HepG2 (cell line): Measurements from ENCODE around the gene NFE2L1. TPM values are rescaled to one million over a fixed set of nuclear protein-coding genes. Genes with fewer than 3 reads are reported as not detected.

Source experiments
- CTCF ChIP-seq: sonication (generic); formaldehyde crosslinking; IDR thresholded peaks from 2 replicates; pipeline ENCODE4 v1.5.0; 2020; ENCODE audit warnings: mild to moderate bottlenecking, missing genetic modification reagents, moderate library complexity
- DNMT1 ChIP-seq: sonication (generic); formaldehyde crosslinking; IDR thresholded peaks from 2 replicates; pipeline ENCODE4 v1.5.1; 2020; ENCODE audit warnings: mild to moderate bottlenecking, missing genetic modification reagents
- PCBP2 ChIP-seq: fragments of 200-400 bp; formaldehyde crosslinking; optimal IDR thresholded peaks from 2 replicates; pipeline ENCODE3; 2018; ENCODE audit warnings: low read length, low read depth; ENCODE audit not compliant: poor library complexity, severe bottlenecking
- UBTF ChIP-seq: sonication (generic); formaldehyde crosslinking; IDR thresholded peaks from 2 replicates; pipeline ENCODE4 v1.4.0; 2020; ENCODE audit warnings: mild to moderate bottlenecking, missing genetic modification reagents
- ZBTB34 ChIP-seq: sonication (generic); formaldehyde crosslinking; IDR thresholded peaks from 2 replicates; pipeline ENCODE4 v1.8.0; 2022; ENCODE audit warnings: mild to moderate bottlenecking, missing genetic modification reagents
- ZFP36L1 ChIP-seq: sonication (generic); formaldehyde crosslinking; IDR thresholded peaks from 2 replicates; pipeline ENCODE4 v1.8.0; 2022; ENCODE audit warnings: mild to moderate bottlenecking, missing genetic modification reagents, moderate library complexity
- ZNF251 ChIP-seq: sonication (generic); formaldehyde crosslinking; IDR thresholded peaks from 2 replicates; pipeline ENCODE4 v1.9.0; 2021; ENCODE audit warnings: mild to moderate bottlenecking, missing genetic modification reagents
- ZNF484 ChIP-seq: sonication (generic); formaldehyde crosslinking; IDR thresholded peaks from 2 replicates; pipeline ENCODE4 v1.5.1; 2020; ENCODE audit warnings: mild to moderate bottlenecking, low read depth, missing genetic modification reagents, borderline replicate concordance
- ZNF503 ChIP-seq: sonication (generic); formaldehyde crosslinking; IDR thresholded peaks from 2 replicates; pipeline ENCODE4 v1.4.0; 2020; ENCODE audit warnings: missing genetic modification reagents
- ZNF597 ChIP-seq: sonication (generic); formaldehyde crosslinking; IDR thresholded peaks from 2 replicates; pipeline ENCODE4 v1.5.0; 2020; ENCODE audit warnings: missing genetic modification reagents
- ZNF83 ChIP-seq: sonication (generic); formaldehyde crosslinking; IDR thresholded peaks from 2 replicates; pipeline ENCODE4 v1.4.0; 2020; ENCODE audit warnings: missing genetic modification reagents, mild to moderate bottlenecking, borderline replicate concordance
- polyA plus RNA-seq, 8 experiments: library from polyadenylated mRNA; depleted of rRNA in 3 of 8; stranded (reverse) in 7 of 8; unstranded in 1 of 8; fragments of >200 nt; fragmentation: Illumina TruSeq in 4 of 8; extraction: Trizol in 4 of 8; gene quantifications; 2 replicates each; pipeline versions ENCODE4 v1.2.1 to v1.2.3, GENCODE V29; 2011 to 2016; ENCODE audit warnings: low read depth in 4 of 8, missing spikeins in 1 of 8, mixed read lengths in 1 of 8; ENCODE audit not compliant: insufficient read depth in 1 of 8
- total RNA-seq, 5 experiments: library from RNA; depleted of rRNA; stranded (reverse); fragments of >200 nt; fragmentation: Illumina TruSeq; extraction: Trizol; gene quantifications; 2 replicates each; pipeline ENCODE4 v1.2.3, GENCODE V29; 2016; ENCODE audit warnings: low read depth in 1 of 5
- TF ChIP-seq, protein P1 (sequence below): sonication (generic); formaldehyde crosslinking; IDR thresholded peaks from 2 replicates; pipeline ENCODE4 v1.5.0; 2020; ENCODE audit warnings: missing genetic modification reagents, mild to moderate bottlenecking, borderline replicate concordance
- TF ChIP-seq, protein P2 (sequence below): sonication (generic); formaldehyde crosslinking; IDR thresholded peaks from 2 replicates; pipeline ENCODE4 v1.5.1; 2020; ENCODE audit warnings: missing genetic modification reagents, mild to moderate bottlenecking, borderline replicate concordance

Gene NFE2L1
- total and polyA plus RNA-seq, 2 of the 13 experiments (the other 11 are each of a cell fraction or from before 2014, with no cell fraction given), result 67.0 to 234 TPM

- TF ChIP-seq, protein P1, sequence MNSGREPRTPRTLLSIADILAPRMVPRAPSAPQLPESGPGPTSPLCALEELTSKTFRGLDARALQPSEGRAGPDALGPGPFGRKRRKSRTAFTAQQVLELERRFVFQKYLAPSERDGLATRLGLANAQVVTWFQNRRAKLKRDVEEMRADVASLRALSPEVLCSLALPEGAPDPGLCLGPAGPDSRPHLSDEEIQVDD (CRISPR knock-in tag), result 0 out of 2 replicates have a peak, but pooled peaks have one; percentile 60
- TF ChIP-seq ZNF251 (CRISPR knock-in tag), result no peak
- peak; percentile 7; the same call in 1 of the 2 replicates for TF ChIP-seq ZNF83 (CRISPR knock-in tag)
- TF ChIP-seq ZBTB34 (CRISPR knock-in tag), result peak; percentile 46; the same call in 1 of the 2 replicates
- peak; percentile 65 for TF ChIP-seq CTCF (CRISPR knock-in tag)
- 0 out of 2 replicates have a peak, but pooled peaks have one; percentile 71 for TF ChIP-seq ZNF503 (CRISPR knock-in tag)
- TF ChIP-seq UBTF (CRISPR knock-in tag), result peak; percentile 80
- TF ChIP-seq ZNF484, result no peak
- no peak for TF ChIP-seq ZNF597 (CRISPR knock-in tag)
- TF ChIP-seq ZFP36L1, result peak; percentile 95
- TF ChIP-seq PCBP2, result no peak
- TF ChIP-seq DNMT1 (CRISPR knock-in tag), result 0 out of 2 replicates have a peak, but pooled peaks have one; percentile 13
- TF ChIP-seq, protein P2, sequence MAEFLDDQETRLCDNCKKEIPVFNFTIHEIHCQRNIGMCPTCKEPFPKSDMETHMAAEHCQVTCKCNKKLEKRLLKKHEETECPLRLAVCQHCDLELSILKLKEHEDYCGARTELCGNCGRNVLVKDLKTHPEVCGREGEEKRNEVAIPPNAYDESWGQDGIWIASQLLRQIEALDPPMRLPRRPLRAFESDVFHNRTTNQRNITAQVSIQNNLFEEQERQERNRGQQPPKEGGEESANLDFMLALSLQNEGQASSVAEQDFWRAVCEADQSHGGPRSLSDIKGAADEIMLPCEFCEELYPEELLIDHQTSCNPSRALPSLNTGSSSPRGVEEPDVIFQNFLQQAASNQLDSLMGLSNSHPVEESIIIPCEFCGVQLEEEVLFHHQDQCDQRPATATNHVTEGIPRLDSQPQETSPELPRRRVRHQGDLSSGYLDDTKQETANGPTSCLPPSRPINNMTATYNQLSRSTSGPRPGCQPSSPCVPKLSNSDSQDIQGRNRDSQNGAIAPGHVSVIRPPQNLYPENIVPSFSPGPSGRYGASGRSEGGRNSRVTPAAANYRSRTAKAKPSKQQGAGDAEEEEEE (CRISPR knock-in tag), result no peak
These were observed 59.2 kb downstream of the NFE2L1 start, which contains the start of gene SNX11 (continued) for GRCh38 chr17:48107137-48108055.
